Measurements from ENCODE around the gene WNT10A. TPM values are rescaled to one million over a fixed set of nuclear protein-coding genes. Genes with fewer than 3 reads are reported as not detected.

The WNT10A gene
- total RNA-seq, 1 donor from 2014 or later, result 2.5 TPM

DNA sequence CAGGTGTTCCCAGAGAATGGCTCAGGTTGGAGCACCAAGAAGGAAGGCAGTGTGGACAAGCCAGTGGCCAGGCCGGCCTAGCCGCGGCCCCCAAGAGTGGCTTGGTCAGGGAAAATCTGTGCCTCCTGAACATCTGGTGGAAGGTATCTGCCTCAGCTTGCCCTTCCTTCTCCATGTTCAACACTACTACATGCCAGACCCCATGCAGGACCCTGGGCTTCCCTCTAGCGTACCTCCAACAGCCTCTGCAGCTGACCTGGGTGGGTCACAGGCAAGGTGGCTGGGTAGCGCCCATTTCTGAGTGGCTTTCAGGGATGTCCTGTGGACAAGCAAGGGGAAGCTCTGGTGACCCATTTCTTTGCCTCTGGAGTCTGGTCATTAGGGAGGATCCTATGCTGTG, 7.7 kb downstream of the WNT10A start:
- Histone ChIP-seq H3K4me1 (ENCODE audit: insufficient read depth, low read length) (peaks cover 3% of the 10 kb centered on the region), H3K27me3 (ENCODE audit: insufficient read depth, low read length) (peaks cover 74% of the 10 kb centered on the region), H3K4me2 (ENCODE audit: low read length) (no peak overlapping the region), H3K79me2 (ENCODE audit: insufficient read depth, low read length) (no peaks in the 10 kb centered on the region), H3K9me3 (ENCODE audit: insufficient read depth, low read depth, low read length) (no peaks in the 10 kb centered on the region), H3K4me3 (ENCODE audit: insufficient read depth, low read depth, low read length) (no peak overlapping the region), H3K9ac (ENCODE audit: low read length) (no peak overlapping the region), H3K27ac (ENCODE audit: low read depth, low read length) (no peak overlapping the region), H4K20me1 (ENCODE audit: insufficient read depth, low read length) (no peaks in the 10 kb centered on the region), H3K36me3 (ENCODE audit: insufficient read depth, low read length) (no peaks in the 10 kb centered on the region), H2AFZ (ENCODE audit: low read depth, low read length) (no peak overlapping the region)
- peaks cover 79% of the 10 kb centered on the region for H3K27me3 Mint-ChIP-seq (ENCODE audit: low read depth, unreplicated experiment)
- H3K4me3 Mint-ChIP-seq (ENCODE audit: unreplicated experiment), result no peak overlapping the region
- no peak for DNase-seq (ENCODE audit: low read depth)
- TF ChIP-seq, protein P1, sequence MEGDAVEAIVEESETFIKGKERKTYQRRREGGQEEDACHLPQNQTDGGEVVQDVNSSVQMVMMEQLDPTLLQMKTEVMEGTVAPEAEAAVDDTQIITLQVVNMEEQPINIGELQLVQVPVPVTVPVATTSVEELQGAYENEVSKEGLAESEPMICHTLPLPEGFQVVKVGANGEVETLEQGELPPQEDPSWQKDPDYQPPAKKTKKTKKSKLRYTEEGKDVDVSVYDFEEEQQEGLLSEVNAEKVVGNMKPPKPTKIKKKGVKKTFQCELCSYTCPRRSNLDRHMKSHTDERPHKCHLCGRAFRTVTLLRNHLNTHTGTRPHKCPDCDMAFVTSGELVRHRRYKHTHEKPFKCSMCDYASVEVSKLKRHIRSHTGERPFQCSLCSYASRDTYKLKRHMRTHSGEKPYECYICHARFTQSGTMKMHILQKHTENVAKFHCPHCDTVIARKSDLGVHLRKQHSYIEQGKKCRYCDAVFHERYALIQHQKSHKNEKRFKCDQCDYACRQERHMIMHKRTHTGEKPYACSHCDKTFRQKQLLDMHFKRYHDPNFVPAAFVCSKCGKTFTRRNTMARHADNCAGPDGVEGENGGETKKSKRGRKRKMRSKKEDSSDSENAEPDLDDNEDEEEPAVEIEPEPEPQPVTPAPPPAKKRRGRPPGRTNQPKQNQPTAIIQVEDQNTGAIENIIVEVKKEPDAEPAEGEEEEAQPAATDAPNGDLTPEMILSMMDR (IDR thresholded peaks at IDR 0.05; ENCODE audit: insufficient read depth, low read depth, low read length), result no peak
- no peak for TF ChIP-seq EZH2 (IDR thresholded peaks at IDR 0.05; ENCODE audit: insufficient read depth, low read length)
- peaks cover 7% of the 10 kb centered on the region for H3K9me3 Mint-ChIP-seq (ENCODE audit: unreplicated experiment)
- no peak for FAIRE-seq
- H3K36me3 Mint-ChIP-seq (ENCODE audit: low read depth, unreplicated experiment), result no peaks in the 10 kb centered on the region
- H3K4me1 Mint-ChIP-seq (ENCODE audit: low read depth, unreplicated experiment), result peaks cover 6% of the 10 kb centered on the region
- no peak overlapping the region for H3K27ac Mint-ChIP-seq (ENCODE audit: unreplicated experiment)

- no peak overlapping the region for H3K27ac Mint-ChIP-seq (ENCODE audit: unreplicated experiment)
- peaks cover 84% of the 10 kb centered on the region for H3K27me3 Mint-ChIP-seq (ENCODE audit: low read depth, unreplicated experiment)
- no peaks in the 10 kb centered on the region for H3K79me2 ChIP-seq (ENCODE audit: insufficient read depth, low read length)
- peaks cover 17% of the 10 kb centered on the region for H3K4me1 Mint-ChIP-seq (ENCODE audit: low read depth, unreplicated experiment)
- peaks cover 7% of the 10 kb centered on the region for H3K9me3 Mint-ChIP-seq (ENCODE audit: unreplicated experiment)
- no peaks in the 10 kb centered on the region for H3K36me3 Mint-ChIP-seq (ENCODE audit: low read depth, unreplicated experiment)
- H3K4me3 Mint-ChIP-seq (ENCODE audit: unreplicated experiment), result no peak overlapping the region
- FAIRE-seq (no peak), DNase-seq (ENCODE audit: low read depth) (no peak)
- H3K36me3 ChIP-seq (ENCODE audit: insufficient read depth, low read length), result no peaks in the 10 kb centered on the region
- peaks cover 78% of the 10 kb centered on the region for H3K27me3 ChIP-seq (ENCODE audit: insufficient read depth, low read length)
- H3K9me3 ChIP-seq (ENCODE audit: insufficient read depth, low read depth, low read length), result no peaks in the 10 kb centered on the region
- H3K4me1 ChIP-seq (ENCODE audit: insufficient read depth, low read length), result peaks cover 3% of the 10 kb centered on the region
- no peak overlapping the region for H3K9ac ChIP-seq (ENCODE audit: low read length)
- no peak overlapping the region for H2AFZ ChIP-seq (ENCODE audit: low read depth, low read length)
- H4K20me1 ChIP-seq (ENCODE audit: insufficient read depth, low read length), result no peaks in the 10 kb centered on the region
- TF ChIP-seq, protein P1 (IDR thresholded peaks at IDR 0.05; ENCODE audit: insufficient read depth, low read depth, low read length), result no peak
- no peak for TF ChIP-seq EZH2 (IDR thresholded peaks at IDR 0.05; ENCODE audit: insufficient read depth, low read length)
- H3K27ac ChIP-seq (ENCODE audit: low read depth, low read length), result no peak overlapping the region
- H3K4me3 ChIP-seq (ENCODE audit: insufficient read depth, low read depth, low read length), result no peak overlapping the region
- H3K4me2 ChIP-seq (ENCODE audit: low read length), result no peak overlapping the region
These were observed 9.3 kb downstream of the WNT10A start for GRCh38 chr2:218889937-218890336.

DNA sequence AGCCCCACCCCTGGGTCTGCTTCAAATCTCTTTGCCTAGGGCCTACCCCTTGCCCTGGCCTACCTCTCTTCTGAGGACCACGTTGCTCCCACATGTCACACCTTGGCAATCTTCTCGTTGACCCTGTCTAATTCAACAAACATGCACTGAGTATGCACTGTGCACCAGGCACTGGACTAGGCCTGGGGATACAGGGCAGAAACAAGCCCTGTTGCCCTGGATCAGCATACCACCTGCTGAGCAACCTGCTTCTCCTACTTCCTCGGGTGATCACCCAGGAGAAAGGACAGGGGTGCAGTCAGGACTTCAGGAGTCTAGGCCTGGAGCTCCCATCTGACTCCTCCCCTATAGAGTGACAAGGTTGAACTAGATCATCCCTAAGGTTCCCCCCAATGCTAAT, 9.7 kb downstream of the WNT10A start:
- Histone ChIP-seq H3K9ac (ENCODE audit: low read length) (no peak overlapping the region), H3K9me3 (ENCODE audit: insufficient read depth, low read depth, low read length) (no peaks in the 10 kb centered on the region), H4K20me1 (ENCODE audit: insufficient read depth, low read length) (no peaks in the 10 kb centered on the region), H3K36me3 (ENCODE audit: insufficient read depth, low read length) (no peaks in the 10 kb centered on the region), H3K4me3 (ENCODE audit: insufficient read depth, low read depth, low read length) (no peak overlapping the region), H3K27me3 (ENCODE audit: insufficient read depth, low read length) (peaks cover 78% of the 10 kb centered on the region), H2AFZ (ENCODE audit: low read depth, low read length) (no peak overlapping the region), H3K4me1 (ENCODE audit: insufficient read depth, low read length) (peaks cover 3% of the 10 kb centered on the region), H3K4me2 (ENCODE audit: low read length) (no peak overlapping the region), H3K27ac (ENCODE audit: low read depth, low read length) (no peak overlapping the region), H3K79me2 (ENCODE audit: insufficient read depth, low read length) (no peaks in the 10 kb centered on the region)
- Mint-ChIP-seq H3K27ac (ENCODE audit: unreplicated experiment) (no peak overlapping the region), H3K4me3 (ENCODE audit: unreplicated experiment) (no peak overlapping the region), H3K9me3 (ENCODE audit: unreplicated experiment) (peaks cover 9% of the 10 kb centered on the region), H3K27me3 (ENCODE audit: low read depth, unreplicated experiment) (peaks cover 83% of the 10 kb centered on the region), H3K4me1 (ENCODE audit: low read depth, unreplicated experiment) (peaks cover 18% of the 10 kb centered on the region), H3K36me3 (ENCODE audit: low read depth, unreplicated experiment) (no peaks in the 10 kb centered on the region)
- TF ChIP-seq, protein P1 (IDR thresholded peaks at IDR 0.05; ENCODE audit: insufficient read depth, low read depth, low read length), result no peak
- TF ChIP-seq EZH2 (IDR thresholded peaks at IDR 0.05; ENCODE audit: insufficient read depth, low read length), result no peak
- FAIRE-seq, result no peak
- DNase-seq (ENCODE audit: low read depth), result no peak
